CD4-positive, alpha-beta T cell (primary cell): ENCODE measurements around the gene NSD2. TPM values are rescaled to one million over a fixed set of nuclear protein-coding genes. Genes with fewer than 3 reads are reported as not detected.

ENCODE experiments used
- ATAC-seq: fragments of 200-7000 bp; cut with Tn5 transposase; one replicate; pipeline ENCODE4 v1.10.0; 2022; ENCODE audit warnings: mild to moderate bottlenecking; ENCODE audit not compliant: poor library complexity
- CTCF ChIA-PET: fragments of 350-600 bp; sonication (Branson Sonifier 250); formaldehyde crosslinking; loops from one replicate; lab custom pipeline; 2021; ENCODE audit warnings: antibody characterized with exemption, inconsistent platforms; lab: Charles Lee
- POLR2A ChIA-PET: fragments of 350-600 bp; sonication (Branson Sonifier 250); formaldehyde crosslinking; loops from one replicate; lab custom pipeline; 2021; ENCODE audit warnings: antibody characterized with exemption, inconsistent platforms; lab: Charles Lee
- DNase-seq, 14 experiments: peaks; one replicate each; pipeline ENCODE4 v3.0.0-alpha.2; 2013 to 2020; ENCODE audit warnings: mixed read lengths in 2 of 14
- H3K27ac ChIP-seq, 2 donors: one replicate each; pipeline versions ENCODE4 v1.5.1 to v1.7.0; 2013; ENCODE audit warnings: low read length in 2 of 2, low read depth in 1 of 2, mild to moderate bottlenecking in 1 of 2
- H3K27me3 ChIP-seq, 2 experiments: 1 replicate in 1 of 2; 2 replicates in 1 of 2; pipeline versions ENCODE4 v1.6.1 to v1.7.0; 2013; ENCODE audit warnings: low read length in 2 of 2, control low read depth in 1 of 2, mild to moderate bottlenecking in 1 of 2, moderate library complexity in 1 of 2; ENCODE audit not compliant: insufficient read depth in 2 of 2, control insufficient read depth in 1 of 2
- H3K36me3 ChIP-seq: one replicate; pipeline ENCODE4 v1.6.1; 2013; ENCODE audit warnings: low read length, control low read depth; ENCODE audit not compliant: insufficient read depth
- H3K4me1 ChIP-seq: one replicate; pipeline ENCODE4 v1.6.1; 2013; ENCODE audit warnings: low read length, control low read depth; ENCODE audit not compliant: insufficient read depth
- H3K4me3 ChIP-seq: one replicate; pipeline ENCODE4 v1.5.1; 2013; ENCODE audit warnings: mild to moderate bottlenecking, low read length, moderate library complexity
- H3K9me3 ChIP-seq, 2 experiments: 1 replicate in 1 of 2; 2 replicates in 1 of 2; pipeline versions ENCODE4 v1.6.1 to v1.7.0; 2013; ENCODE audit warnings: low read length in 2 of 2, mild to moderate bottlenecking in 2 of 2, control low read depth in 1 of 2, moderate library complexity in 1 of 2; ENCODE audit not compliant: control insufficient read depth in 1 of 2, insufficient read depth in 1 of 2
- H3K27ac Mint-ChIP-seq: one replicate; pipeline ENCODE4 v1.8.0; 2020; ENCODE audit warnings: mixed read lengths
- H3K27me3 Mint-ChIP-seq: one replicate; pipeline ENCODE4 v1.8.0; 2021; ENCODE audit warnings: mixed read lengths
- H3K36me3 Mint-ChIP-seq: one replicate; pipeline ENCODE4 v1.8.0; 2021; ENCODE audit warnings: low read depth, mixed read lengths
- H3K4me1 Mint-ChIP-seq: one replicate; pipeline ENCODE4 v1.8.0; 2021; ENCODE audit warnings: low read depth, mixed read lengths
- H3K4me3 Mint-ChIP-seq: one replicate; pipeline ENCODE4 v1.8.0; 2020; ENCODE audit warnings: mild to moderate bottlenecking, mixed read lengths
- H3K9me3 Mint-ChIP-seq: one replicate; pipeline ENCODE4 v1.8.0; 2020; ENCODE audit warnings: mixed read lengths
- CTCF ChIP-seq: fragments of 200-600 bp; IDR thresholded peaks from one replicate; pipeline ENCODE4 v1.8.0; 2022; ENCODE audit warnings: antibody characterized with exemption, mild to moderate bottlenecking
- intact Hi-C, 2 experiments: fragments of 100-400 bp; cut with DNase I in 1 of 2; cut with micrococcal nuclease in 1 of 2; formaldehyde crosslinking; loops; one replicate each; pipeline versions ENCODE4 v1.15.1 to v1.9.0; 2023 to 2025; cut with DNase I, micrococcal nuclease
- total RNA-seq, 174 experiments: library from RNA in 2 of 174; stranded (reverse) in 2 of 174; gene quantifications; one replicate each; pipeline ENCODE4 v1.2.3 and lab custom pipeline; 2021 to 2026

Gene NSD2
- total RNA-seq, 2 experiments from 2014 or later = 42.4 to 45.8 TPM

- no peaks in the 10 kb centered on the region for H3K4me1 ChIP-seq
- Mint-ChIP-seq H3K27me3 (no peaks in the 10 kb centered on the region), H3K9me3 (no peaks in the 10 kb centered on the region), H3K27ac (no peak overlapping the region), H3K36me3 (peaks cover 50% of the 10 kb centered on the region), H3K4me1 (no peaks in the 10 kb centered on the region), H3K4me3 (no peak overlapping the region)
- ChIA-PET CTCF (no interaction called here), POLR2A (interaction anchor here (0.7 kb wide), 1 partner anchor 235 kb away, joined by 3 read pairs; no protein-coding TSS in a partner anchor)
- DNase-seq = no peak
- TF ChIP-seq CTCF = no peak
- no peak overlapping the region for H3K27ac ChIP-seq
- H3K4me3 ChIP-seq = no peak overlapping the region
- no peaks in the 10 kb centered on the region for H3K9me3 ChIP-seq
- H3K36me3 ChIP-seq = peaks cover 42% of the 10 kb centered on the region
- no peak for ATAC-seq
- no peaks in the 10 kb centered on the region for H3K27me3 ChIP-seq
- intact Hi-C loops = no loop called here
Observed at GRCh38 chr4:1932736-1933135, 61.5 kb downstream of the NSD2 start.

GRCh38 chr4:1933700-1934099 is 62.5 kb downstream of the NSD2 start:
- Mint-ChIP-seq H3K4me3 (no peak overlapping the region), H3K27ac (no peak overlapping the region), H3K27me3 (no peaks in the 10 kb centered on the region), H3K36me3 (peaks cover 47% of the 10 kb centered on the region), H3K9me3 (no peaks in the 10 kb centered on the region), H3K4me1 (no peaks in the 10 kb centered on the region)
- ChIA-PET CTCF (no interaction called here), POLR2A (interaction anchor here (0.6 kb wide), 1 partner anchor 27 kb away, joined by 3 read pairs; no protein-coding TSS in a partner anchor)
- intact Hi-C loops = no loop called here
- no peak overlapping the region for H3K4me3 ChIP-seq
- no peaks in the 10 kb centered on the region for H3K27me3 ChIP-seq
- DNase-seq = no peak
- no peak for ATAC-seq
- H3K27ac ChIP-seq = no peak overlapping the region
- no peaks in the 10 kb centered on the region for H3K9me3 ChIP-seq
- peaks cover 45% of the 10 kb centered on the region for H3K36me3 ChIP-seq
- TF ChIP-seq CTCF = no peak
- H3K4me1 ChIP-seq = no peaks in the 10 kb centered on the region

- Mint-ChIP-seq H3K4me1 (no peaks in the 10 kb centered on the region), H3K27ac (no peak overlapping the region), H3K4me3 (no peak overlapping the region), H3K27me3 (no peaks in the 10 kb centered on the region), H3K9me3 (no peaks in the 10 kb centered on the region), H3K36me3 (peaks cover 57% of the 10 kb centered on the region)
- no peak for ATAC-seq
- H3K27ac ChIP-seq = no peak overlapping the region
- no peak overlapping the region for H3K4me3 ChIP-seq
- TF ChIP-seq CTCF = no peak
- ChIA-PET CTCF (no interaction called here), POLR2A (no interaction called here)
- H3K36me3 ChIP-seq = peaks cover 39% of the 10 kb centered on the region
- intact Hi-C loops = no loop called here
- no peaks in the 10 kb centered on the region for H3K27me3 ChIP-seq
- no peaks in the 10 kb centered on the region for H3K4me1 ChIP-seq
- DNase-seq = no peak
- H3K9me3 ChIP-seq = no peaks in the 10 kb centered on the region
Observed at GRCh38 chr4:1937550-1937949, 66.4 kb downstream of the NSD2 start.
